GM12864 (cell line): Measurements from ENCODE around the gene STPG2.

Source experiments
- DNase-seq: peaks from one replicate; pipeline ENCODE4 v3.0.0-alpha.2; 2011; ENCODE audit warnings: low read depth
- H3K4me3 ChIP-seq: 2 replicates; pipeline ENCODE4 v1.5.1; 2011; ENCODE audit warnings: mild to moderate bottlenecking, low read depth, low read length, control low read depth
- TF ChIP-seq, protein P1 (sequence below): IDR thresholded peaks from 2 replicates; pipeline ENCODE4 v1.5.1; 2011; ENCODE audit warnings: low read depth, mild to moderate bottlenecking, moderate library complexity, low read length, control low read depth, inconsistent platforms; ENCODE audit errors: missing control alignments

The STPG2 gene

DNA sequence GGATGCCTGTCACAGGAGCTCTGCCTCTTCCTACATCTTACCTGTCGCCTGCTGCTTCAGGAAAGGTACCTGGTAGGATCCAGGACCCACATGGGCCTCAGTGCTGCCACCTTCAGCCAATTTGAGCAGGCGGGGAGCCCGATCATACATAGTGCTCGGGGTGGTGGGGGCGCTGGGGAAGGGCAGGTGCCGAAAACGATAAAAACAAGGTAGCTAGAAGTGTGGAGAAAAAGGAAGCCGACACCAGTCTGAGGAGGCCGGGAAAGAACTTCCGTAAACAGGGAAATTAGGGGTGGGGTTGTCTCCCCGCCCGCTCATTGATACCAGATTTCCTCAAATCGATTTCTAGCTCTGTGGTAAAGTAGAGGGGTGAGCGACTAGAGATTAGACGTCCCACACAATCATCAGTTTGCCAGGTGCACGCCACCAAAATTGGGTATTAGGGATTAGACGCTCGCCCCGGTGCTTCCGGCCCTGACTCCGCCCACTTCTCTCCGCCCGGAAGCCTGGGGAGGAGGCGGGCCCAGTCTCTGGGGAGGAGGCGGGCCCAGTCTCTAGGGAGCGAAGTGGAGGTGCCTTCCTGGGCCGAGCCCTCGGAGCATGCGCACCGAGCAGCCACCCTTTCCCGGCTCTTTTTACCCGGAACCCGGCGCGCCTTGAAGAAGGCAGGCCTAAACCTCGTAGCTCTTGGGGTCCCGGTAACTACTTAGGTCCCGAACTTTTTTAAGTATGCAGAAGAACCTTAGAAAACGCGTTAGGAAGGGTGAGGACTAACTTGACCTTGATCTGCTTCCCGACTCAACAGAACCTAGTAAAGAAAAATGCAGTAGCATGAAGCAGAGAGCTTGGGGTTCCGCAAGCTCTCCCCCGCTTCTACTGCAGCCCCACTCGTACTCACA is at the start of gene STPG2:
Gene STPG2 (minus strand): TSS at position 476 of the 899 bp plus-strand sequence.
- DNase-seq = peak; percentile 77
- TF ChIP-seq, protein P1, sequence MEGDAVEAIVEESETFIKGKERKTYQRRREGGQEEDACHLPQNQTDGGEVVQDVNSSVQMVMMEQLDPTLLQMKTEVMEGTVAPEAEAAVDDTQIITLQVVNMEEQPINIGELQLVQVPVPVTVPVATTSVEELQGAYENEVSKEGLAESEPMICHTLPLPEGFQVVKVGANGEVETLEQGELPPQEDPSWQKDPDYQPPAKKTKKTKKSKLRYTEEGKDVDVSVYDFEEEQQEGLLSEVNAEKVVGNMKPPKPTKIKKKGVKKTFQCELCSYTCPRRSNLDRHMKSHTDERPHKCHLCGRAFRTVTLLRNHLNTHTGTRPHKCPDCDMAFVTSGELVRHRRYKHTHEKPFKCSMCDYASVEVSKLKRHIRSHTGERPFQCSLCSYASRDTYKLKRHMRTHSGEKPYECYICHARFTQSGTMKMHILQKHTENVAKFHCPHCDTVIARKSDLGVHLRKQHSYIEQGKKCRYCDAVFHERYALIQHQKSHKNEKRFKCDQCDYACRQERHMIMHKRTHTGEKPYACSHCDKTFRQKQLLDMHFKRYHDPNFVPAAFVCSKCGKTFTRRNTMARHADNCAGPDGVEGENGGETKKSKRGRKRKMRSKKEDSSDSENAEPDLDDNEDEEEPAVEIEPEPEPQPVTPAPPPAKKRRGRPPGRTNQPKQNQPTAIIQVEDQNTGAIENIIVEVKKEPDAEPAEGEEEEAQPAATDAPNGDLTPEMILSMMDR = peak; percentile 53
- H3K4me3 ChIP-seq = peak within 1 kb of the TSS; percentile 68

DNA sequence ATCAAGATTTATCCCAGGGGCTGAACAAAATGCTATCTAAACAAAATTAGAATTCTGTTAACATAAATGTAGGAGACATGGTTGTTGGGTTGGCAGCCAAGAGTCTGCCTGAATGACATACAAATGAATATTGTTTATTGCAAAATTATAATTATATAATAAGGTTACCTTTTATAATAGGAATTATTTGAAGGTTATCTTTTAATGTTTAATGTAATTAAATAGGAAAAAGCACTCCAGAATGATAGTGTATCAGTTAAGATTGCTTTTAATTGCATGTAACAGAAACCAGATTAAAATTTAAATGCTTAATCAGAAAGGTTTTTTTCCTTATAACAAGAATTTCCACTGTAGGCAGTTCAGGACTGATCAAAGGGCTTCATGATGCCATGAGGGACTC is 42.0 kb upstream of the STPG2 start:
- TF ChIP-seq, protein P1 = no peak
- no peak for DNase-seq
- no peak overlapping the region for H3K4me3 ChIP-seq

DNA sequence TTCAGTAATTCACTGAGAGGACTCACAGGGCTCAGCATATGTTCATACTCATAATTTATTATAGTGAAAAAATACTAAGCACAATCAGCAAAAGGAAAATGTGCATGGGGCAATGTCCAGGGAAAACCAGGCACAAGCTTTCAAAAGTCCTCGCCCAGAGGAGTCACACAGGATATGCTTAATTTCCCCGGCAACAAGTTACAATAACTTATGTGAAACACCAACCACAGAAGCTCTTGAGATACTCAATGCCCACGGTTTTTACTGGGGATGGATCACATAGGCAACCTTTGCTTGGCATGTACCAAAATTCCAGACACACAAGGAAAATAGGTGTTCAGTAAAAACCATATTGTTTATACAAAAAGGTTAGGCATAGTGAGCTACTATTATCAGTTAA is 38.5 kb upstream of the STPG2 start:
- TF ChIP-seq, protein P1 = no peak
- no peak for DNase-seq
- no peak overlapping the region for H3K4me3 ChIP-seq

DNA sequence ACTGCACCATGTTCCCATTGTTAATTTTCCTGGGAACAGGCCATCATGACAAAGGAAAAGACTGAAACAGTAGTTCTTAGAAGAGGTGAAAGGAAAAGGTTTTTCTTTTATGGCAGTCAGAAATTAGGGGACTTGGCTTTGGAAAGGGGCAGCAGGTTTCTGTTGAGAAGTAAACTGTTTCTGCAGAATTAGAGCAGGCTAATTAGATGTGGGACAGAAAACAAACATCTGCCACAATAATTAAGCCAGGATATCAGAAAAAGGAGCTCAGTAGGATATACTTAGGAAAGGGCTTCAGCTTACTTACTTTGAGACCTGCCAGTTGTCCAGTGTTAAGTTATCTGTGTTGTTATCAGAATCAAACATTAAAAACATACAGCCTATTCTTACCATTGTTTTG is 36.7 kb upstream of the STPG2 start:
- DNase-seq = no peak
- H3K4me3 ChIP-seq = no peak overlapping the region
- TF ChIP-seq, protein P1 = no peak

DNA sequence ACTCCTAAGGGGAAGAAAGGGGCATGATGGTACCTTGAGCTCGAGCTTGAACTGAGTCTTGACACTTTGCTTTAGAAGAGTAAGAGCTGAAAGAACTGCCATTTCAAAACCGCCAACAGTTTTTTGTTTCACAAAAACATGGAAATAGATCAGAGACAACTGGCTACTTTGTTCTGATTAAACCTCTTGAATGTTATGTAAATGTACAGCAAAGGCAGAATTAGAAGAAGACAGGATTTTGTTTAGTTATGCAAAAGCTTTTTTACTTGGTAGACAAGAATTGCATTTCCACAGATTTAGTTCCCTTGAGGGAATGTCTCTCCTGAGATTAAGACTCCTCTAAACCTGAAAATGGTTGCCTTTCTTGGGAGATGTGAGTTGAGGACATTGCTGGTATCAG is 33.3 kb upstream of the STPG2 start:
- DNase-seq = no peak
- TF ChIP-seq, protein P1 = no peak
- no peak overlapping the region for H3K4me3 ChIP-seq

DNA sequence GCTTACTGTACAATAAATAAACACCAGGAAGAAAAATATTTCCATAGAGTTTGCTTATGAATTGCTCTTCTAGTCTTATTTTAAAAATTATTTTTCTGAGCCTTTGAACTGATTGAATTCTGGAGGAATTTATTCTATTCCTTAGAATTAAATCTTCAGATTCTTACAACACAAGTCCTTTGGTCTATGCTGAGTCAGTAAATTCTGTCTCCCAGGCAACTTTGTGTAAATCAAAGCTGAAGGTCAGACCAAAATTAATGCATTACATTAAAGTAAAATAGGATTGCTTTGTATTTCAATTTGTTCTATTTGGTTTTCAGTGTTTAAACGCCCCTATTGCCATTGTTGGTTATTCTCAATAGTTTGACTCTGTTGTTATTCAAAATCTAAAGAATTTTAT is 26.8 kb upstream of the STPG2 start:
- TF ChIP-seq, protein P1 = no peak
- H3K4me3 ChIP-seq = no peak overlapping the region
- DNase-seq = no peak

DNA sequence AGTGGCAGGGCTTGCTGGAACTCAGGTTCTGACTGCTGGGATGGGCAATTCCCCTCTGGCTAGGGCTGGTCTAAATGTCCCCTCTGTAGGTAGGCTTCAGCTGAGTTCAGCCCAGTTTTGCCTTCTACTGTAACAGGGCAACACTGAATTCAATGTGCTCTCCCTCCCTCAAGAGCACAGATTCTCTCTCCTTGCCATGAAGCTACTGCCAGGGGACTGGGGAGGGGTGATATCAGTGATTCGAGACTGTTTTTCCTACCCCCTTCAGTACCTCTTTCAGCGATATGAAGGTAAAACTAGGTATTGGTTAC is 23.4 kb upstream of the STPG2 start:
- TF ChIP-seq, protein P1 = no peak
- H3K4me3 ChIP-seq = no peak overlapping the region
- DNase-seq = no peak
